Adrenal gland (tissue), 5 donors: ENCODE data around the gene MTAP.

Experiments used
- CTCF ChIP-seq, 6 experiments: fragments of 450-650 bp in 4 of 6; fragments of 200-600 bp in 2 of 6; sonication (generic) in 1 of 6; IDR thresholded peaks; 1 replicate in 5 of 6; 2 replicates in 1 of 6; pipeline versions ENCODE4 v1.5.1 to v1.8.0; 2016 to 2021; ENCODE audit warnings: antibody characterized with exemption in 6 of 6, mild to moderate bottlenecking in 2 of 6, moderate library complexity in 1 of 6
- POLR2A ChIP-seq, 2 donors: fragments of 450-650 bp; IDR thresholded peaks; one replicate each; pipeline ENCODE4 v1.6.1; 2017; ENCODE audit warnings: antibody characterized with exemption in 2 of 2, mild to moderate bottlenecking in 2 of 2, moderate library complexity in 1 of 2
- donor health status: DM: no; HTN: no; CAD: no.

- no peak for TF ChIP-seq CTCF (IDR thresholded peaks at IDR 0.05)
- no peak for TF ChIP-seq POLR2A (IDR thresholded peaks at IDR 0.05)
These were observed 30.8 kb downstream of the MTAP start for GRCh38 chr9:21833090-21833801.
